GM12873 (cell line): ENCODE results near the gene SYT6.

Source experiments
- CTCF ChIP-seq: IDR thresholded peaks from 2 replicates; pipeline ENCODE4 v1.5.1; 2012; ENCODE audit warnings: low read depth, mild to moderate bottlenecking, moderate library complexity, low read length, control low read depth; ENCODE audit not compliant: insufficient read depth; ENCODE audit errors: missing control alignments

SYT6 gene

GRCh38 chr1:114130213-114130612, 23.5 kb downstream of the SYT6 start:
- no peak for TF ChIP-seq CTCF

GRCh38 chr1:114128293-114128692, 25.4 kb downstream of the SYT6 start:
- TF ChIP-seq CTCF = no peak

- no peak for TF ChIP-seq CTCF
Observed at GRCh38 chr1:114126261-114127095, 27.2 kb downstream of the SYT6 start.

DNA sequence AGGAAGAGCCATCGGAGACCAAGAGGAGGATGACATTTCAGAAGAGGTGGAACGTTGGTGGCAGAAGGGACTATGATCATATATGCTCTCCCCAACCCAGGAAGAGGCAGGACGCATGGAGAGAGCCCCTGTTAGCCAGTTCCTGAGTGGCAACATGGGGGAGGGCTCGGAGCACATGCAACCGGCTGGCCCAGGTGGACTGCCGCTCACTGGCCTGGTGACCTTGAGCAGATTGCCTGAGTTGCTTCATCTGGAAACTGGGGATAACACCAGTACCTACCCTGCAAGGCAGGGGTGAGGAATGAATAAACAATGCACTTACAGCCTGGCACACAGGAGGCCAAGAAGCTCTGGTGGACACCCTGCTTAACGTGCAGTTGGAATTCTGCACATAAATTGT, 29.0 kb downstream of the SYT6 start:
- no peak for TF ChIP-seq CTCF

GRCh38 chr1:114122941-114123618, 30.6 kb downstream of the SYT6 start:
- TF ChIP-seq CTCF = no peak

DNA sequence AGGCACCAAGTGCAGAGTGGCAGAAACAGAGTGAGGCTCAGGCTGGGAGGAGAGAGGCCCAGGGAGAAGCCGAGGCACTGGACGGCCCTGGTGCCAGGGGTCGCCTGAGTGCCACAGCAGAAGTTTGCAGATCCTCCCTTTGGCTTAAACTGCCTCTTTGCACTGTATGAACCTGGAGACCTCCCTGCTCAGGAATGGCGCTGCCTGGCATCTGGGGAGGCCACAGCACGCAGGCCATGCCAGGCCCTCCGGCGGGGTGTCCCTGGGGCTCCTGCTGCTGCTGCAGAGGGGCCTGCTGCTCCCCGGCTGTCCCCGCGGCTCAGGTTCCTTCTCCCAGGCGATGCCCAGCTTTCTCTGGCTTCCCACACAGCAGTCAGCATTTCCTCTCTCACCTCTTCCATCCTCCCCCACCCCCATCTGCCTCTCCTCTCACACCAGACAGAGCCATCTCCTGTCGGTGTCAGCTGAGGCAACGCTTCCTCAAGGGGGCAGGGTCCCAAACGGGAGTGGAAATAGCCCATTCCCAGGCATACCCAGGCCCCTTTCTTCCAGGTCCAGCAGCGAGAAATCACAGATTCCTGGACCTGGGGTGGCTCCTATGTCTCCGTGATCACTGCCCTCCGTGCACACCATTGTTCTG, 35.2 kb downstream of the SYT6 start:
- TF ChIP-seq CTCF = no peak

GRCh38 chr1:114117654-114118053, 36.0 kb downstream of the SYT6 start:
- TF ChIP-seq CTCF = no peak
